Measurements from ENCODE around the gene LDLRAD3. TPM values are rescaled to one million over a fixed set of nuclear protein-coding genes. Genes with fewer than 3 reads are reported as not detected.

The LDLRAD3 gene
- total RNA-seq = 2.6 and 3.9 TPM in 2 replicates

- H3K4me3 ChIP-seq (ENCODE audit: low read depth, low read length) = peak within 1 kb of the TSS; percentile 78
- peak; percentile 86 for DNase-seq (ENCODE audit: low read depth)
- no peak for TF ChIP-seq CTCF (IDR thresholded peaks at IDR 0.05; ENCODE audit: insufficient read depth, low read depth, low read length)
Observed at GRCh38 chr11:35943713-35944502, at the start of gene LDLRAD3. TSS of gene LDLRAD3 (plus strand) at chr11:35944062. CDS start at chr11:35944099, 37 bp downstream.

GRCh38 chr11:35897019-35897418 lies 46.8 kb upstream of the LDLRAD3 start:
- no peak for DNase-seq (ENCODE audit: low read depth)
- no peak overlapping the region for H3K4me3 ChIP-seq (ENCODE audit: low read depth, low read length)
- TF ChIP-seq CTCF (IDR thresholded peaks at IDR 0.05; ENCODE audit: insufficient read depth, low read depth, low read length) = no peak

GRCh38 chr11:35902961-35903360 lies 40.9 kb upstream of the LDLRAD3 start:
- DNase-seq (ENCODE audit: low read depth) = no peak
- TF ChIP-seq CTCF (IDR thresholded peaks at IDR 0.05; ENCODE audit: insufficient read depth, low read depth, low read length) = no peak

GRCh38 chr11:35905646-35906276 lies 38.1 kb upstream of the LDLRAD3 start:
- H3K4me3 ChIP-seq (ENCODE audit: low read depth, low read length) = no peak overlapping the region
- DNase-seq (ENCODE audit: low read depth) = no peak

More at GRCh38 chr11:35902961-35903360, 40.9 kb upstream of the LDLRAD3 start:
- no peak overlapping the region for H3K4me3 ChIP-seq (ENCODE audit: low read depth, low read length)

GRCh38 chr11:35906277-35906661 lies 37.6 kb upstream of the LDLRAD3 start:
- TF ChIP-seq CTCF (IDR thresholded peaks at IDR 0.05; ENCODE audit: insufficient read depth, low read depth, low read length) = no peak
- no peak overlapping the region for H3K4me3 ChIP-seq (ENCODE audit: low read depth, low read length)
- DNase-seq (ENCODE audit: low read depth) = no peak

More at GRCh38 chr11:35905646-35906276, 38.1 kb upstream of the LDLRAD3 start:
- no peak for TF ChIP-seq CTCF (IDR thresholded peaks at IDR 0.05; ENCODE audit: insufficient read depth, low read depth, low read length)

- H3K4me3 ChIP-seq (ENCODE audit: low read depth, low read length) = no peak overlapping the region
- no peak for DNase-seq (ENCODE audit: low read depth)
- no peak for TF ChIP-seq CTCF (IDR thresholded peaks at IDR 0.05; ENCODE audit: insufficient read depth, low read depth, low read length)
Observed at GRCh38 chr11:35906681-35907080, 37.2 kb upstream of the LDLRAD3 start.

Measured in fibroblast of villous mesenchyme (primary cell).